HG02840 (cell line): ENCODE results near the gene CSMD2.

Experiments used
- ATAC-seq: cut with Tn5 transposase; IDR thresholded peaks from one replicate; pipeline ENCODE4 v1.9.1; 2021; ENCODE audit warnings: mild to moderate bottlenecking, moderate library complexity, moderate number of reproducible peaks; ENCODE audit not compliant: unreplicated experiment, low FRiP score

Gene CSMD2

GRCh38 chr1:34162852-34163766 is 1.9 kb downstream of the CSMD2 start:
- ATAC-seq = no peak

GRCh38 chr1:34156739-34157138 is 8.3 kb downstream of the CSMD2 start:
- no peak for ATAC-seq

DNA sequence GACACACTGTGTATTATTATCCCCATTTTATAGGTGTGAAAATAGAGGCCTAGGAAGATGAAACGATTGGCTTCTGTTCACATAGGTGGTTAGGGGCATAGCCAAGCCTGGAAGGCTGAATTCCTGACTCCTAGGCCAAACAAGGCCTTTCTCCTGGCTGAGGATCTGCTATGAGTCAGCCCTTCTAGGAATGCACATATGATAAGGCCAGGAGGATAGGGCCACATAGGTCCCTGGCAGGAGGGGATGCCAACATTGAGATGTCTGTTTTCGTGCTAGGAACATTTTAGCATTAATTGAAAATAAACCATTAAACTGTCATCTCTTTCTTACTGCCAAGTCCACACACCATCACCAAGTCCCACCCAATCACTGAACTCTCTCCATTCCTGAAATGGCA is 9.2 kb downstream of the CSMD2 start:
- no peak for ATAC-seq

DNA sequence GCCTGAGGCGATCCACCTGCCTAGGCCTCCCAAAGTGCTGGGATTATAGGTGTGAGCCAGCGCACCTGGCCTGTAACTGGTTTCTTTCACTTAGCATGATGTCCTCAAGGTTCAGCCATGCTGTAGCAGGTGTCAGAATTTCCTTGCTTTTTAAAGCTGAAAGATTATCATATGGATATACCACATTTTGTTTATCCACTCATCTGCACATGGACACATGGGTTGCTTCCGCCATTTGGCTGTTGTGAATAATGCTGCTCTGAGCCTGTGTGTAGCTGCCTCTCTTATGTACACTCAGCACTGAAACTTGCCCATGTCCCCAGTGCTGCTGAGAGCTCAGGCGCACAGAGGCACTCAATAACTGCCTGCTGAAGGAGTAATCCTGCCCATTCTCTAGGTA is 11.8 kb downstream of the CSMD2 start:
- no peak for ATAC-seq

DNA sequence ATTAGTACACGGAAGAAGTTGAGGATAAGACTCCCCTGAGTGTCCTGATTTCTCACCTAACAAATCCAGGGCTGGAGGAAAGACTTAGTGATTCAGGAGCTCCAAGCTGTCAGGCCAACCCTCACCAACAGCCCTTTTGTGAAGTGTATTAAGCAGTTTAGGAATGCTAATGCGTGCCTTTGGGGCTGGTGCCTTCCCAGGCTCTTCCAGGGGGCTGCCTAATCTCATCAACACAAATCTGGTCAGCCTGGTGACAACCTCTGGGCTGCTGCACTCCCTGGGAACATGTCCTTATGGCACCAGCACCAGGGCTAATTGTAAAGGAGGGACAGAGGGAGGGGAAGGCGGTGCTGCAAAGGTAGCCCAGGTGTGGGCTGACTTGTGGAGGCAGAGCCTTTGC is 15.5 kb downstream of the CSMD2 start:
- no peak for ATAC-seq

- no peak for ATAC-seq
Measured at GRCh38 chr1:34147301-34147700, 17.7 kb downstream of the CSMD2 start.

- ATAC-seq = no peak
Measured at GRCh38 chr1:34144766-34145165, 20.3 kb downstream of the CSMD2 start.

GRCh38 chr1:34143975-34144374 is 21.1 kb downstream of the CSMD2 start:
- ATAC-seq = no peak

GRCh38 chr1:34140011-34140676 is 24.9 kb downstream of the CSMD2 start:
- no peak for ATAC-seq

GRCh38 chr1:34137411-34137810 is 27.6 kb downstream of the CSMD2 start:
- no peak for ATAC-seq

GRCh38 chr1:34132161-34132420 is 32.9 kb downstream of the CSMD2 start:
- no peak for ATAC-seq

DNA sequence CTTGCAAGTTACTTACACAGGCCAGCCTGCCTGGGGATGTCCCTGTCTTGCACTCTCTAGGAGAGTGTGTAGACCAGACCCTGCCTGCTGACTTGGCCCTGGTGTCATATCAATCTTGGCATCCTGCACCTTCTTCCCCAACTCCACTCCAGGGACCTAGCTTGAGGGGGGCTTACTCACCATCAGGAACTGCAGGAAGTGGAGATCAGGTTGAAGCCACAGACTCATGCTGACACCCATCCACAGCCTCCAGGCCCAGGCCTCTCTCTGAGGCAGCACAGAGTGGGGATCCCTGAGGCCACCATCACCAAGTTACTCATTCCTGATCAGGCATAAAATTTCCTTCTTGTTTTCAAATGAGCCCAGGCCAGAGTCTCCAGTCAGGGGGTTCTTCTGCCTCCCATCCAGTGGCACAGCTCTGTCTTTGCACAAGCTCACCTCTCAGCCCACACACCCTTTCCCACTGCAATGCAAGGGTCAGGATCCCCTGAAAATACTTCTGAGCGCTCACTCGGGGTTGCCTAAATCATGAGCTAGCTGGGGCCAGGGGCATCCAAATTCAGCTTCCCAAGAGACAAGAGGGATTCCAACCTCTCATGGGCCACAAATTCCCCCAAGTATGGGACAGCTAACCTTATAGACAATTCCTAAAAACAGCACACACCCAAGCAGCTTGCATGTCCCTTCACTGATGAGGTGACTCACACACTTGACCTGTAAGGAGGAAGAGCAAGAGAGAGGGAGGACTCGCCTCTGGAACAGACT is 33.5 kb downstream of the CSMD2 start:
- no peak for ATAC-seq

GRCh38 chr1:34130306-34130705 is 34.7 kb downstream of the CSMD2 start:
- ATAC-seq = no peak

DNA sequence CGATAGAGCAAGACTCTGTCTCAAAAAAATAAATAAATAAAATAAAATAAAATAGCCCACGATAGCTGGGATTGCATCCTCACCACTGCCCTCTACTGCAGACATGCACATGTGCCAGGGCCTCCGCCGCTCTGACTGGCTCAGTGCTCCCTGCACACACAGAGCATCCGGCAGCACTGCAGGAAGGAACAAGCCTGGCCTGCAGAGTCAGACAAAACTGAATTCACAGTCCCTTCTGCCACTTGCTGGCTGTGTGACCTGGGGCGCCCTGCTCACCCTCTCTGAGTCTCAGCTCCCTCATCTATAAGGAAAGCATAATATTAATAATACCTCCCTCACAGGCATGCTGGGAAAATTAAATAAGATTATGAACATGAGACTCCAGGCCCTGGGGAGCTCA is 35.4 kb downstream of the CSMD2 start:
- no peak for ATAC-seq

- no peak for ATAC-seq
Measured at GRCh38 chr1:34128186-34128889, 36.7 kb downstream of the CSMD2 start.

DNA sequence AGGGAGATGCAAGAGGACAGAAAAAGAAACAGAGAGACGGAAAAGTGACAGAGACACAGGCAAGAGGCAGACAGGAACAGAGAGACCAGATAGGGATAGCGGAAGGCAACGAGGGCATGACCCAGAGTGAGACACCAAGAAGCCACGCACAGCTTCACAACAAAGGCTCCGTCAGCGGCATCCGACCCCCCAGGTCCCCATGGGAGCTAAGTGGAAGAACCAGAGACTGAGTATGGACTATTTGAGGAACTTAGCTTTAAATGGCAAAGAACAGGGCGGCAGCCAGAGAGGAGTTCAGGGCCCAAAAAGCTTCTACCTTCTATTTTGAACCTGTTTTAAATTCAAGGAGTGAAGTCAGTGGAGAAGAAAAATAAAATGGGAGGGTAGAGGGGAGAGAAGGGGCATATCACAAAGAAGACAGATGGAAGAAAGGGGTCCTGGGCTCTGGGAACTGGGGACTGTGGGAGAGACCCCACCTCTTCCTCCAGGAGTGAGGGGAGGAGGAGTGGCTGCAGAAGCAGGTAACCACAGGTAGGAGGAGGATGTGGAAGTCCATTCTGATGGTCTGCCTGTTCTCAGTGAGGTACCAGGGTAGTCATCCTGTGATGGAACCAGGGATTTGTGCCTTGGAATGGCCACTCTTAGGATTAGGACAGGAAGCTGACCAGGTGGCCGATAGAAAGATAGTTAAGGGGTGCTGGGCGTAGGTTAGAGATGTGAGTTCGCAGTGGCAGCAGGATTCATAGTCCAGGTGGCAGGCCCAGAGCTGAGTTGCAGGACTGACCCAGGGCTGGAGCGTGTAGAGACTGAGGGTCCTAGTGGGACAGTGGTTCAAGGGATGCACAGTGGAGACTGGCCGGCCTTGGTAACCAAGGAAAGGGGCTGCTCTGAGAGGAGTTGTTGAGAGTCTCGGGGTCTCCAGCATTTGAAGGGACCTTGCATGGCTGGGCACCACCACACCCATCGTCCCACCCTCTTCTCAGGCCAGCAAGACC is 37.7 kb downstream of the CSMD2 start:
- ATAC-seq = no peak

DNA sequence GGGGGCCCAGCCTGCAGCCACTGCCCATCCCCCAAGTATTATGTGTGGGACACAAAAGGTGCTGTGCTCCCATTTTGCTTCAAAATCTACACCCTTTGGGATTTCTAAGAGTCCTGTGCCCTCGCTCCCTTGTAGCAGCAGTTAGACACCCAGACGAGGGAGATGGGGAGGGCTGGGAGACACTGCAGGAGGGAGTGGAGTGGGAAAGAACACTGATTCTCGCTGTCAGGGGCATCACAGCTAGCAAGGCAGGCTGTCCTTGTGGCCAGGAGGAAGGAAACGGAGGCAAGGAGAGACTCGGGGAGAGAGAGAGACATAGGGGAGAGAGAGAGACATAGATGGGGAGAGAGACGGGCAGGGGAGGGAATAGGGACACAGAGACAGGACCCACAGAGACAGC is 38.5 kb downstream of the CSMD2 start:
- ATAC-seq = no peak

GRCh38 chr1:34125721-34126380 is 39.2 kb downstream of the CSMD2 start:
- no peak for ATAC-seq
